H1 (cell line): ENCODE measurements around the gene RPS26. TPM values are rescaled to one million over a fixed set of nuclear protein-coding genes. Genes with fewer than 3 reads are reported as not detected.

Source experiments
- CTCF ChIA-PET: fragments of 300-600 bp; sonication (Branson Sonifier 250); formaldehyde crosslinking; loops from one replicate; lab custom pipeline; 2021; ENCODE audit not compliant: partially characterized antibody; lab: Charles Lee
- POLR2A ChIA-PET: fragments of 300-600 bp; sonication (Branson Sonifier 250); formaldehyde crosslinking; loops from one replicate; lab custom pipeline; 2021; ENCODE audit warnings: inconsistent platforms; ENCODE audit not compliant: partially characterized antibody; lab: Charles Lee
- DNase-seq, 2 experiments: peaks; one replicate each; pipeline versions ENCODE4 v3.0.0 to v3.0.0-alpha.2; 2010 to 2022; ENCODE audit warnings: low spot score in 2 of 2, low read depth in 1 of 2, mixed read lengths in 1 of 2
- FAIRE-seq: peaks from 2 replicates; lab custom pipeline; 2011; peaks lifted over from hg19 to GRCh38; lab: Jason Lieb, UNC
- H2AFZ ChIP-seq: 2 replicates; pipeline ENCODE4 v1.8.1; 2012; ENCODE audit warnings: low read length, inconsistent platforms
- H2AK5ac ChIP-seq: 2 replicates; pipeline ENCODE4 v1.6.1; 2013; ENCODE audit warnings: low read depth, low read length
- H2BK120ac ChIP-seq: replicated peaks from 2 replicates; pipeline ENCODE3; 2013; ENCODE audit warnings: low read depth, low read length, inconsistent platforms
- H2BK12ac ChIP-seq: 2 replicates; pipeline ENCODE4 v1.6.1; 2013; ENCODE audit warnings: low read depth, low read length
- H2BK15ac ChIP-seq: 2 replicates; pipeline ENCODE4 v1.6.1; 2013; ENCODE audit warnings: low read length
- H2BK20ac ChIP-seq: 2 replicates; pipeline ENCODE4 v1.6.1; 2013; ENCODE audit warnings: low read length
- H2BK5ac ChIP-seq: 2 replicates; pipeline ENCODE4 v1.6.1; 2013; ENCODE audit warnings: low read depth, low read length
- H3K14ac ChIP-seq: 2 replicates; pipeline ENCODE4 v1.6.1; 2013; ENCODE audit warnings: inconsistent platforms; ENCODE audit not compliant: insufficient read length
- H3K18ac ChIP-seq: 2 replicates; pipeline ENCODE4 v1.6.1; 2013; ENCODE audit warnings: low read length; ENCODE audit errors: extremely low read depth
- H3K23ac ChIP-seq: 2 replicates; pipeline ENCODE4 v1.6.1; 2013; ENCODE audit warnings: inconsistent platforms; ENCODE audit not compliant: insufficient read length
- H3K23me2 ChIP-seq: 2 replicates; pipeline ENCODE4 v1.6.1; 2013; ENCODE audit warnings: low read depth, low read length
- H3K27ac ChIP-seq: 2 replicates; pipeline ENCODE4 v1.6.1; 2011; ENCODE audit warnings: low read depth, low read length, inconsistent platforms
- H3K27me3 ChIP-seq, 4 experiments: replicated peaks in 1 of 4; 1 replicate in 1 of 4; 2 replicates in 3 of 4; pipeline versions ENCODE4 v1.6.1 to v1.8.1; 2011 to 2013; ENCODE audit warnings: low read length in 3 of 4, mild to moderate bottlenecking in 3 of 4, inconsistent platforms in 2 of 4, mixed read lengths in 2 of 4, moderate library complexity in 1 of 4; ENCODE audit not compliant: control insufficient read depth in 3 of 4, insufficient read depth in 3 of 4; ENCODE audit errors: extremely low read depth in 1 of 4
- H3K36me3 ChIP-seq, 4 experiments: 2 replicates each; pipeline versions ENCODE4 v1.6.1 to v1.8.1; 2011 to 2013; ENCODE audit warnings: mild to moderate bottlenecking in 4 of 4, low read length in 3 of 4, moderate library complexity in 2 of 4, control low read depth in 1 of 4, inconsistent platforms in 1 of 4; ENCODE audit not compliant: insufficient read depth in 4 of 4, control insufficient read depth in 2 of 4
- H3K4ac ChIP-seq: replicated peaks from 2 replicates; pipeline ENCODE3; 2013; ENCODE audit warnings: low read length, low read depth, mixed read lengths, inconsistent platforms; ENCODE audit not compliant: insufficient read length
- H3K4me1 ChIP-seq, 4 experiments: replicated peaks in 1 of 4; 1 replicate in 1 of 4; 2 replicates in 3 of 4; pipeline versions ENCODE4 v1.6.1 to v1.8.1; 2011 to 2013; ENCODE audit warnings: low read length in 3 of 4, inconsistent platforms in 2 of 4, mixed read lengths in 1 of 4; ENCODE audit not compliant: insufficient read depth in 4 of 4, control insufficient read depth in 3 of 4
- H3K4me2 ChIP-seq, 2 experiments: 2 replicates each; pipeline versions ENCODE4 v1.6.1 to v1.8.1; 2011 to 2013; ENCODE audit warnings: low read depth in 2 of 2, low read length in 2 of 2, control low read depth in 1 of 2, inconsistent platforms in 1 of 2, mild to moderate bottlenecking in 1 of 2; ENCODE audit not compliant: insufficient read depth in 1 of 2
- H3K4me3 ChIP-seq, 4 experiments: fragments of 200-600, 300-600 bp in 1 of 4; sonication (generic), shearing (Covaris generic), sonication (Bioruptor Twin) in 1 of 4; 2 replicates each; pipeline versions ENCODE4 v1.5.1 to v1.8.1; 2011 to 2016; ENCODE audit warnings: low read length in 4 of 4, low read depth in 3 of 4, control low read depth in 2 of 4, inconsistent platforms in 2 of 4, mild to moderate bottlenecking in 2 of 4, mixed read lengths in 1 of 4, moderate library complexity in 1 of 4; ENCODE audit not compliant: insufficient read depth in 2 of 4; ENCODE audit errors: extremely low read depth in 1 of 4
- H3K56ac ChIP-seq: replicated peaks from 2 replicates; pipeline ENCODE3; 2013; ENCODE audit warnings: low read depth, mild to moderate bottlenecking, mixed read lengths, low read length, inconsistent platforms; ENCODE audit not compliant: insufficient read length
- H3K79me1 ChIP-seq: 2 replicates; pipeline ENCODE4 v1.6.1; 2013; ENCODE audit warnings: low read depth, low read length, control low read depth
- H3K79me2 ChIP-seq, 2 experiments: 2 replicates each; pipeline versions ENCODE4 v1.6.1 to v1.8.1; 2012 to 2013; ENCODE audit warnings: low read length in 2 of 2, mild to moderate bottlenecking in 2 of 2, inconsistent platforms in 1 of 2; ENCODE audit not compliant: insufficient read depth in 2 of 2, control insufficient read depth in 1 of 2
- H3K9ac ChIP-seq, 4 experiments: replicated peaks in 1 of 4; 1 replicate in 1 of 4; 2 replicates in 3 of 4; pipeline versions ENCODE4 v1.6.1 to v1.8.1; 2011 to 2013; ENCODE audit warnings: low read depth in 3 of 4, low read length in 3 of 4, control low read depth in 2 of 4, mild to moderate bottlenecking in 2 of 4, moderate library complexity in 2 of 4, inconsistent platforms in 1 of 4; ENCODE audit errors: extremely low read depth in 1 of 4
- H3K9me3 ChIP-seq, 2 experiments: 2 replicates each; pipeline versions ENCODE4 v1.6.1 to v1.8.1; 2012 to 2013; ENCODE audit warnings: mild to moderate bottlenecking in 2 of 2, moderate library complexity in 2 of 2, control low read depth in 1 of 2, inconsistent platforms in 1 of 2, low read depth in 1 of 2, low read length in 1 of 2, mixed read lengths in 1 of 2; ENCODE audit not compliant: insufficient read depth in 2 of 2
- H4K20me1 ChIP-seq, 2 experiments: replicated peaks in 1 of 2; 2 replicates each; pipeline versions ENCODE3 to v1.8.1; 2011 to 2013; ENCODE audit warnings: inconsistent platforms in 2 of 2, low read length in 2 of 2, mild to moderate bottlenecking in 1 of 2; ENCODE audit not compliant: insufficient read depth in 2 of 2, control insufficient read depth in 1 of 2
- H4K5ac ChIP-seq: 2 replicates; pipeline ENCODE4 v1.6.1; 2013; ENCODE audit warnings: low read length, low read depth, mixed read lengths, inconsistent platforms; ENCODE audit not compliant: insufficient read length
- H4K8ac ChIP-seq: 2 replicates; pipeline ENCODE4 v1.8.0; 2013; ENCODE audit warnings: mild to moderate bottlenecking, moderate library complexity, low read length, inconsistent platforms; ENCODE audit not compliant: insufficient read depth; ENCODE audit errors: extremely low read depth
- H4K91ac ChIP-seq: replicated peaks from 2 replicates; pipeline ENCODE3; 2013; ENCODE audit warnings: low read length, mixed read lengths, inconsistent platforms; ENCODE audit not compliant: insufficient read length
- CHD2 ChIP-seq: IDR thresholded peaks from 2 replicates; pipeline ENCODE4 v1.6.1; 2012; ENCODE audit warnings: low read length, improper control_type of control experiment
- SAP30 ChIP-seq: fragments of 300-600 bp; sonication (generic); IDR thresholded peaks from 2 replicates; pipeline ENCODE4 v1.7.1; 2012; ENCODE audit warnings: low read length, moderate library complexity, mild to moderate bottlenecking, inconsistent platforms; ENCODE audit not compliant: insufficient read depth, insufficient replicate concordance
- WGBS, 2 experiments: shearing (Covaris generic) in 1 of 2; methylation state at CpG; one replicate each; pipeline versions ENCODE4 v1.1.6 to v1.1.7; 2013 to 2015; ENCODE audit warnings: low lambda C conversion rate in 2 of 2, mixed read lengths in 2 of 2, inconsistent platforms in 1 of 2, low coverage in 1 of 2, missing lambda C conversion rate in 1 of 2; ENCODE audit not compliant: insufficient replicate concordance in 2 of 2, insufficient coverage in 1 of 2, insufficient read length in 1 of 2; ENCODE audit errors: extremely low coverage in 1 of 2, missing lambda C conversion rate in 1 of 2; 5-methylcytosine and 5-hydroxymethylcytosine counted together
- polyA plus RNA-seq, 7 experiments: library from polyadenylated mRNA; depleted of rRNA in 3 of 7; stranded (reverse) in 5 of 7; unstranded in 2 of 7; fragments of >200 nt in 5 of 7; fragments of 200-250 nt in 2 of 7; gene quantifications; 1 replicate in 5 of 7; 2 replicates in 1 of 7; 4 replicates in 1 of 7; pipeline versions ENCODE4 v1.2.1 to v1.2.3, GENCODE V29; 2011 to 2013; ENCODE audit warnings: missing spikeins in 2 of 7, mixed read lengths in 2 of 7
- total RNA-seq: library from RNA; stranded (reverse); fragmentation: NEBNext Ultra II Directional; extraction: Animal tissue kit (Norgen Biotek cat#: 25700); gene quantifications from 2 replicates; pipeline ENCODE4 v1.2.1, GENCODE V29; 2021

RPS26 gene
- total and polyA plus RNA-seq, 2 of the 8 experiments (the other 6 are each of a cell fraction or from before 2014, with no cell fraction given), result 53.4 to 1,922 TPM

DNA sequence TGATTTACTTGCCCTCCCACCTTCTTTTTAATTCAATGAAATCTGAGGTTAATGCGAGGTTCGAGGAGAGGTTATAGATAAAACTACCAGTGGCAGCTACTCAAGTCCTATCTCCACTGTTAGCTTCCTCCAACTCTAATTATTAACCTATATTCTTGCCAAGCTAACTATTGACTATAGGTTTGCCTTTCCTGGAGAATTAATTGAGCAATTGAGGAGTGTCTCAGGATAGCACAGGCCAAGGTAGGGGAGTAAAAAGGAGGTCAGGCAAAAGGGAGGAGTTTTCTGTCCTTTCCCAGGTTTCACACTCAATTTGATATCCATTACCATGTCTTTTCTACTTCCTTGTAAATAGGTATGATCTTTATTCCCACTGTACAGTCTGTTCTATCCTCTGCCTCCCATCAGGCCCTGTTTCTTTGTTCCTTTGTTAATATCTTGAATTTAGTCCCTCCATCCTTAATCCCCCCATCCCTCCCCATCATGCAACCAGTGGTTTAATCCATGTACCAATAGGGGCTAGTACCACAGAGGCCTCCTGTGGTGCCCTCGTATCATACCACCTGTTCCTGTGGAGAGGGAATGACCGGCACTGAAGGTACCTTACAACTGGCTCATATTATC lies 48.4 kb upstream of the RPS26 start:
- Histone ChIP-seq H3K79me2 (no peaks in the 10 kb centered on the region), H2BK15ac (no peak overlapping the region), H2BK12ac (no peak overlapping the region), H4K20me1 (peaks cover 0 to 3% of the 10 kb centered on the region in 2 experiments), H3K4ac (no peak overlapping the region), H2AK5ac (no peak overlapping the region), H3K27me3 (no peaks in the 10 kb centered on the region), H3K4me1 (peaks cover 0 to 4% (median 0%) of the 10 kb centered on the region in 4 experiments; a peak in 2 of 7 replicates), H3K36me3 (peaks cover 15 to 65% (median 47%) of the 10 kb centered on the region in 4 experiments), H2BK120ac (no peak overlapping the region), H3K27ac (no peak overlapping the region), H3K9ac (no peak overlapping the region), H3K4me2 (no peak overlapping the region), H3K18ac (no peak overlapping the region), H3K9me3 (no peaks in the 10 kb centered on the region), H2BK5ac (no peak overlapping the region), H2AFZ (no peak overlapping the region), H3K23ac (no peak overlapping the region), H3K79me1 (no peaks in the 10 kb centered on the region; the same call in 1 of the 2 replicates), H3K23me2 (peaks cover 8% of the 10 kb centered on the region), H3K4me3 (no peak overlapping the region), H4K91ac (no peak overlapping the region), H2BK20ac (no peak overlapping the region), H4K8ac (no peak overlapping the region), H3K56ac (no peak overlapping the region), H3K14ac (no peak overlapping the region), H4K5ac (no peak overlapping the region)
- no peak for TF ChIP-seq SAP30
- no peak for TF ChIP-seq CHD2
- 88% methylated on average over 4 of the region's 4 CpGs; no CpG with 5 or more reads in 1 of the 2 experiments for whole genome bisulfite sequencing, 2 experiments
- DNase-seq (no peak), FAIRE-seq (no peak)
- POLR2A ChIA-PET, result interaction anchor here (0.8 to 4.6 kb wide), 4 partner anchors 9 to 36 kb away, joined by 3 to 24 read pairs (median 3); no protein-coding TSS in a partner anchor
- CTCF ChIA-PET, result interaction anchor here (0.6 to 13.5 kb wide), 3 partner anchors 10 to 28 kb away, joined by 4 to 256 read pairs (median 6); partner anchors contain the start of gene IKZF4
